Bronchial epithelial cell (primary cell): ENCODE results near the gene ZBTB16. TPM values are rescaled to one million over a fixed set of nuclear protein-coding genes. Genes with fewer than 3 reads are reported as not detected.

Experiments used
- DNase-seq: peaks from one replicate; pipeline ENCODE4 v3.0.0-alpha.2; 2010; ENCODE audit warnings: low read depth
- FAIRE-seq: peaks from 2 replicates; lab custom pipeline; 2011; peaks lifted over from hg19 to GRCh38; lab: Jason Lieb, UNC
- H3K27me3 ChIP-seq: 2 replicates; pipeline ENCODE4 v1.5.1; 2011; ENCODE audit warnings: low read length; ENCODE audit not compliant: control insufficient read depth, insufficient read depth
- H3K36me3 ChIP-seq: 2 replicates; pipeline ENCODE4 v1.5.1; 2011; ENCODE audit warnings: low read length; ENCODE audit not compliant: control insufficient read depth, insufficient read depth
- H3K4me3 ChIP-seq: 2 replicates; pipeline ENCODE4 v1.5.1; 2011; ENCODE audit warnings: mild to moderate bottlenecking, low read depth, low read length, control low read depth
- CTCF ChIP-seq: IDR thresholded peaks from 2 replicates; pipeline ENCODE4 v1.5.1; 2011; ENCODE audit warnings: mild to moderate bottlenecking, moderate library complexity, low read length, control low read depth, inconsistent platforms; ENCODE audit not compliant: insufficient read depth, severe bottlenecking
- total RNA-seq: library from RNA; depleted of rRNA; stranded (reverse); fragments of >200 nt; gene quantifications from 2 replicates; pipeline ENCODE4 v1.2.1, GENCODE V29; 2014

Gene ZBTB16
- total RNA-seq, 1 donor from 2014 or later, result 3.2 TPM

DNA sequence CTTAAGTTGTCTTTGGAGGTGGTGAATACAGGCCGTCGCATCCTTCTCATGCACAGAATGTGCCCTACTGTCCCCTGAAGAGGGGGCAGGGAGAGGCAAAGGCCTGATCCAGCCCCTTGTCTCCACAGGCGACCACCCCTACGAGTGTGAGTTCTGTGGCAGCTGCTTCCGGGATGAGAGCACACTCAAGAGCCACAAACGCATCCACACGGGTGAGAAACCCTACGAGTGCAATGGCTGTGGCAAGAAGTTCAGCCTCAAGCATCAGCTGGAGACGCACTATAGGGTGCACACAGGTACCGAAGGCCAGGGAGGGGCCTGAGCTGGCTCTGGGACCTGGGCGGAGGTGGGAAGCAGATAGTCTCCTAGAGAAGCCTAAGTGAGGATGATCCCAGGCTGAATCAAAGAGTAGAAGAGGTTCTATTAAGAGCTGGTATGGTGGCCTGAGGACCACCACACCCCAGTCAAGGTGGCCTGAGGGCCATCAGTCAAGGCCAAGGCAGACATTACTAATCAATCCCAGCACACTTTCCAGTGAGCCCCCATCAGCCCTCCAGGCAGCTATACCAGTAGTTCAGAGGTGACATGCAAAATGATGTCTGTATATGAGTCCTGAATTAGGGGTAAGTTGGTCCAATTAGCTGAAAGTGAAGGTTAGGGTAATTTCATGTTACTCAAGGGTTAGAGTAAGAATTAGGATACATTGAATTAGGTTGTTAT lies 187.7 kb downstream of the ZBTB16 start:
- no peak overlapping the region for H3K4me3 ChIP-seq
- no peak for TF ChIP-seq CTCF
- FAIRE-seq (no peak), DNase-seq (no peak)
- peaks cover 4% of the 10 kb centered on the region for H3K36me3 ChIP-seq
- H3K27me3 ChIP-seq, result no peaks in the 10 kb centered on the region

- no peak for TF ChIP-seq CTCF
- DNase-seq (no peak), FAIRE-seq (no peak)
- Histone ChIP-seq H3K4me3 (no peak overlapping the region), H3K36me3 (peaks cover 1% of the 10 kb centered on the region), H3K27me3 (no peaks in the 10 kb centered on the region)
Measured at GRCh38 chr11:114250180-114250579, 190.7 kb downstream of the ZBTB16 start.

DNA sequence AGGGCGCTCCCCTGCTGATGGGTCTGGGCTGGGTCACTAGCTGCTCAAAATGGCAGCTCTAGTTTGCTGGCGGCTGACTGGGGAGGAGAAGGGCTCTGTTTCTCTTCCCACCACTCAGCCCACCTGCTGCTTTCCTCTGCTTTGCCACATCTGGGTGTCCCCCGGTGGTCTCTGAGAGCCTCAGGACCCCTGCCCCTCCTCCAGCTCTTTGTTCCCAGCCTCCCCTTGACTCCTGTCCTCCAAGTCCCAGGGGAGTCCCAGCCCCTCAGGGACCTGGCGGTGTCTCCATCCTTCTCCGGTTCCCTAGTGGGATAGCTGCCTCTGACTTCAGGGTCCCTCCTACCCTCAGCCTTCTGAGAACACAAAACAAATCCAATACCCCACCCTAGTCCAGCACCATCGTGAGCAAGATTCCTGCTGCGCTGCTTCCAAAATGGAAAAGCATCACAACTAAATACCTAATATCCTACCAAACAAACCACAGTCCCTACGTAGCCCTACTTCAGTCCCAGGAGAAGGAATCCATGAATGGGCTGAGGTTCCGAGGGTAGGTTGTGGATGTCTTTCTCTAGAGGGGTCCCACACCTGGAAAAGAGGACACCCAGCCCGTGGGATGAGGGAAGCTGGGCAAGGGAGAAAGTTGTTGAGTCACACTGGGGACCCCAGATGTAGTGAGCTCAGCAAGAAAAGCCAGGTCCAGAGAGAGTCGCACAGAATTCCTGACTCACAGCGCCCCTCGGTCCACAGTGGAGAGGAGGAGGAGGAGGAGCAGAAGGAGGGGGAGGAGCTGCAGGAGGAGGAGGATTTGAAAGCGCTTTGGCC lies 191.7 kb downstream of the ZBTB16 start:
- FAIRE-seq, result no peak
- no peak overlapping the region for H3K4me3 ChIP-seq
- peaks cover 1% of the 10 kb centered on the region for H3K36me3 ChIP-seq
- H3K27me3 ChIP-seq, result no peaks in the 10 kb centered on the region
- TF ChIP-seq CTCF, result no peak
- no peak for DNase-seq

GRCh38 chr11:114251815-114252337 lies 192.4 kb downstream of the ZBTB16 start:
- no peak for DNase-seq
- no peak for TF ChIP-seq CTCF
- Histone ChIP-seq H3K27me3 (no peaks in the 10 kb centered on the region), H3K36me3 (peaks cover 1% of the 10 kb centered on the region), H3K4me3 (no peak overlapping the region)
- FAIRE-seq, result no peak

GRCh38 chr11:114252767-114253166 lies 193.3 kb downstream of the ZBTB16 start:
- DNase-seq, result no peak
- no peak for FAIRE-seq

More at GRCh38 chr11:114252767-114253166, 193.3 kb downstream of the ZBTB16 start:
- no peaks in the 10 kb centered on the region for H3K36me3 ChIP-seq
- no peaks in the 10 kb centered on the region for H3K27me3 ChIP-seq
- H3K4me3 ChIP-seq, result no peak overlapping the region
- no peak for TF ChIP-seq CTCF
